CD4-positive, alpha-beta T cell treated with Interleukin-10 for 1 hour (primary cell): ENCODE measurements around the gene BACH2.
"Not testable (repeated sequence)": the region's sequence is repeated elsewhere in the genome, so short reads cannot be mapped to it uniquely, and the experiment has no call there.

ENCODE experiments used
- DNase-seq: peaks from one replicate; pipeline ENCODE4 v3.0.0-alpha.2; 2020

Gene BACH2

GRCh38 chr6:90296341-90297114 is at the start of gene BACH2:
TSS of gene BACH2 (minus strand) at chr6:90296843. CDS start at chr6:90008844, 287,999 bp downstream.
- DNase-seq, result peak; percentile 92

DNA sequence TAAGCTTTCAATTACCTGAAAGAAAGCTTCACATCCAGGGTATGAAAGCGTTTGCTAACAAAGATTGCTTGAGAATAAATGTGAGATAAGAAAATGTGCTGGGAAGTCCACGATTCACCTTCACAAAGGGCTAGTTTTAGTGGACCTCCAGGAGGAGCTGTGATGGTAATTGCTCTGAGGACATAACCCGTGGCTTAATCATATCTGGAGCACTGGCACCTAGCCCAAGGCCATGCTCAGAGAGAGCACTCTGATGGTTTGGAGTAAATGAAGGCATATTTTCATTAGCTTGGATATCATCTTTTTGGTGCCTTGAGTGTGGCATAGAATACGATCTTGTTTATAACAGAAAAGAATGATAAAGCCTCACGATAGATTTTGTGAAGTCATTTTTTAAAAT is 46.9 kb upstream of the BACH2 start:
- no peak for DNase-seq

DNA sequence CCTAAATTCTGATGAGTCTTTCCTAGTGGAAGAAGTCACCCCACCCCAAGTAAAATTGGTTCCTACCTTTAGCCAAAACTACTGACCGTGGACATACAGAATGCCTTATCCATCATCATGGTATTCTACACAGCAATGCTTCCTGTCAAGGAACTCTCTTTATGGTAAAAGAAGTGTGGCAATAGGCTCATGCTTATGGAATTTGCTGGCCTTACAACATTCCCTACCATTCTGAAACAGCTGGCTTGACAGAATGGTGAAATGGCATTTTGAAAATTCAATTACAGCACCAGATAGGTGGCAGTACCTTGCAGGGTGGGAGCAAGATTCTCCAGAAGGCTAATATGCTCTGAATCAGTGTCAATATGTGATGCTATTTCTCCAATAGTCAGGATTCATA is 41.8 kb upstream of the BACH2 start:
- no peak for DNase-seq

DNA sequence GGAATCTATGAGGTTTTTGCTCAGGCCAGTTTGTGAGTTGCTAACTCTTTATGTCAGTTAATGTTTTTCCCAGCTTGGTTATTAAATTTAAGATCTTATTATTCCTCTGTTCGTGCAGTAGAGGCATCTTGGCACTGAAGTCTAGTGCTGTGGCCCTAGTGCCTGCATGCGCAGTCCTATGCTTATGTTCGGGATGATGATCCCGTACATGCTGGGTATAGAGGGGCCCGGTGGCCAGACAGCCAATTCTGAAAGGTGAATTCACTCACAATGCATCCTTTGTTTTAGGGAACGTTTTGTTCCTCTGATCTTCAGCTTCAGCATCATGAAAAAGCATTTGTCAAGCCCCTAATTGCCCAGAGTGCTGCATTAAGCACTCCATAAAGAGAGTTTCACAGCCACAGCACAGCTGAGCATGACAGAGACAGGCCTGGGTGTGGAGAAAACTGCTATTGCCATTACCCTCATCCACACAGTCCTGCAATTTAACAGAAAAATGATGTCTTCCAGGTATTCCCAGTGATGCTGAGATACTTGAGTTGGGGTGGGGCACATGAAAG is 39.8 kb upstream of the BACH2 start:
- DNase-seq, result no peak

- DNase-seq, result no peak
Observed at GRCh38 chr6:90333928-90334327, 37.3 kb upstream of the BACH2 start.

DNA sequence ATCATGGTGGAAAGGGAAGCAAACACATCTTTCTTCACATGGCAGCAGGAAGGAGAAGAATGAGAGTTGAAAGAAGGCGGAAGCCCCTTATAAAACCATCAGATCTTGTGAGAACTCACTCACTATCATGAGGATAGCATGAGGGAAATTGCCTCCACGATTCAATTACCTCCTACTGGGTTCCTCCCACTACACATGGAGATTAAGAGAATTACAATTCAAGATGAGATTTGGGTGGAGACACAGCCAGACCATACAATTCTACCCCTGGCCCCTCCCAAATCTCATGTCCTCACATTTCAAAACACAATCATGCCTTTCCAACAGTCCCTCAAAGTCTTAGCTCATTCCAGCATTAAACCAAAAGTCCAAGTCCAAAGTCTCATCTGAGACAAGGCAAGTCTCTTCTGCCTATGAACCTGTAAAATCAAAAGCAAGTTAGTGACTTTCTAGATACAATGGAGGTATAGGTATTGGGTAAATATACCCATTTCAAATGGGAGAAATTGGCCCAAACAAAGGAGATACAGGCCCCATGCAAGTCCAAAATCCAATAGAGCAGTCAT is 36.4 kb upstream of the BACH2 start:
- not testable (repeated sequence) for DNase-seq

GRCh38 chr6:90329386-90330077 is 32.9 kb upstream of the BACH2 start:
- no peak for DNase-seq

DNA sequence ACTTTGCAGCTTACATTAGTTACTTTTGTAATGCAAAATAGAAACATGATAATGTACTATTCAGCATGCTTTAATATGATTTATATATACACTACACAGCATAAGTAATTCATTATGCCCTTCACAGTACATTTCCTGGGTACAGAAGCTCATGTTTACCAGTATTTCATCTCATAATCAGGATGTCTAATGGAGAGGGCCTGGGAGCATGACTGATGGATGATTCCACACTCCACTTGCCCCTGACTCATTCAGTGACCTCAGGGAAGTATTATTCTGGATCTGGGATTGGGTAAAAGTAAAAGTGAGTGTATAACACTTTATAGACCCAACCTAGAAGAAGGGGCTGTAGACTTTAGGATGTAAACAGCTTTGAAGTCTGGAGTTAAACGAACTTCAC is 31.4 kb upstream of the BACH2 start:
- no peak for DNase-seq

GRCh38 chr6:90326404-90327057 is 29.9 kb upstream of the BACH2 start:
- DNase-seq, result no peak

GRCh38 chr6:90323706-90324105 is 27.1 kb upstream of the BACH2 start:
- DNase-seq, result no peak

DNA sequence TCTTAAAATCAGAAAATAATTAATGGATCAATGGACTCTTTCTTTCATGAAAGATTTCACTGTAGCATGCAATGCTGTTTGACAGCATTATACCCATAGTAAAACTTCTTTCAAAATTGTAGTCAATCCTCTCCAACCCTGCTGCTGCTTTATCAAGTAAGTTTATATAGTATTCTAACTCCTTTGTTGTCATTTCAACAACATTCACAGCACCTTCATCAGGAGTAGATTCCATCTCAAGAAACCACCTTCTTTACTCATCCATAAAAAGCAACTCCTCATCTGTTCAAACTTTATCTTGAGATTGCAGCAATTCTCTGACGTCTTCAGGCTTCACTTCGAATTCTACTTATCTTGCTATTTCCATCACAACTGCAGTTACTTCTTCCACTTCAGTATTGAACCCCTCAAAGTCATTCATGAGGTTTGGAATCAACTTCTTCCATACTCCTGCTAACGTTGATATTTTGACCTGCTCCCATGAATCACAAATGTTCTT is 26.4 kb upstream of the BACH2 start:
- no peak for DNase-seq

DNA sequence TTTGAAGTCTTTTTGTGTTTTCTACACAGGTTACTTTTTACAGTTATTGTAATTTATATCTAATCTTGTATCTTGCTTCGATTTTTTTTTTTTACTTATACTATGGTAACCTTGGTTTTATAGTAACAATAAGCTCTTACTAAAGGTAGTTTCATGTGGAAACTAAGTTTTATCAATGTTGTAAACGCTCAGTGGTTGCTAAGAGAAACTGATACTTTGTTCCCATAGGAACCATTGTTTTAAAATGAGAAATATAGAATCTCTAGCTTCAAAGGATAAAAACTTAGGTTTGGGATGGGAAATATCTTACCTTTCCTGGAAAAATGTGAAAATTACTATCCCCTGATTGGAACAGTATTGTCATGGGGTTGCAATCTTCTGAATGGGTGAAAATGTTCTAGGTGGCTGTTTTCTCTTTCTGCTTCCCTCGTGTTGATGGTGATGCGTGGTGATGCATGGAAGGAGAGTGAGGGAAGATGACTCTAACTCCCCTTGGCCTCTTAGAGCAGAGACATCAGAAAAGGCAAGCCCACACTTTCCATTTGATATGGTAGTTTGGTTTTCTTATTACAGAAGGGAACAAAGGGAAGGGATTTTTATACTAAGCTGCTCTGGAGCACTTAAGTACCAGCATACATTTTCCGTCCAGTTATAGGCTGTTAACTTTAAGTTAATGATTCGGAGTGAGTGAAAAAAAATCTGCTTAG is 23.5 kb upstream of the BACH2 start:
- DNase-seq, result no peak

DNA sequence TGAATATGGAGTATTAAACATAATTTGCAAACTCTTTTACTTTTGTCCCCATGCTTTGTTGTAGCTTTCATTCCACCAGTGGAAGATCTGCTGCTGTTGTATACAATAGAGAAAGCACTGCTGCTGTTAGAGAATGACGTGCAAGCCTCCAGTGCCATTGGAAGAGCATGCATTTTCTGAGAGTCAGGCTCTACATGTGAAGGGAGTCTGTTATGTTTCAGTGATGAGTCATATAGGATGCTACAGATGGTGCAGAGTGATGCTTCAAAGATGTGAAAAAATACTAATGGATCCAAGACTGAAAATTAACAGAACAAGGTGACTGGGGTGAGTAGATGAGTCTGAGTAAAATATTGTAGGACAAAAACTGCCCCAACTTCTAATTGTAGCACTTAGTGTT is 22.4 kb upstream of the BACH2 start:
- no peak for DNase-seq

GRCh38 chr6:90315986-90316385 is 19.3 kb upstream of the BACH2 start:
- DNase-seq, result no peak

DNA sequence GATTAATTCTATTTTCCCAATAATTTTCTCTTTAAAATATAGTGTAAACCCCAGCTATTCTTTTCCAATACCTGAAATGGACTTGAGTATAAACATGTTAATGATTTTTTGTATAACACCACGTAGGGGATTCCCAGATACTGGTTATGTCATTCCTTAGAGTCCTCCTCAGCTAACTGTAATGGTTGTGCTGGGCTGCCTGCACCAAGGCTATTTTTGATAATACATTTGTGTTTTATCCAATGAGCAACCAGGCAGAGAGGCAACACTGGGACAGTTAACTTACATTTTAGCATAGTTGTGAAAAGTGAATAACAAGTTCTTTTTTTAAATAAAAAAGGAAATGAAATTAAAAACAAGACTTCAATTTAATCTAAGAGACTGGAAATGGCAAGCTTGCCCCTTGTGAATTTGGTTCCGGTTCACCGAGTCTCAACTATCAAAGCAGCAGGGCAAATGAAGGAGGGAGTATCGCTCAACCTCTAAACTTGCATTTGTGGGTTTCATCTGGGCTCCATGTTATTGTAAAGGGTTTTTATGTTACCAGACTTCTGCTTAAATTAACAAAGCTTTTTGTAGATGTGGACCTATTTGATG is 18.8 kb upstream of the BACH2 start:
- DNase-seq, result no peak

- no peak for DNase-seq
Observed at GRCh38 chr6:90314514-90314913, 17.9 kb upstream of the BACH2 start.

GRCh38 chr6:90311569-90311968 is 14.9 kb upstream of the BACH2 start:
- no peak for DNase-seq

GRCh38 chr6:90305800-90306448 is 9.3 kb upstream of the BACH2 start:
- no peak for DNase-seq

DNA sequence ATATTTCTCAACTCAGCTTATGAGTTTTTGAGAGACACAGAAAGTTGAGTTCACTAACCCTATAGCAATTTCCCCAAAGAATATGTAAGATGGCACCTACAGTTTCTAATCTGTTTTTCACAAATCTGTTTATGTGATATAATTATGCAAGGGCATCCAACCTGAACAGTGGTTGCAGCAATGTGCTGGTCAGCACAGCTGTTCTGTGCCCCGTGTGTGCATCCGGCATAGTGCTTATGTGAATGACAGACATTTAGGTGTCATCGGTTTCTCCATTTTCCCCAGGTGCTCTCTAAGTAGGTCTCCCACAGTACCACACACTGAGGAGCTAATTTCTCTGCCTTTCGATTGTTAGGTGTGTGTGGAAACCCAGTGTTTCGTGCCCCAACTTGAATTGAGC is 7.7 kb upstream of the BACH2 start:
- no peak for DNase-seq

- no peak for DNase-seq
Observed at GRCh38 chr6:90303039-90303438, 6.4 kb upstream of the BACH2 start.

- no peak for DNase-seq
Observed at GRCh38 chr6:90302320-90302719, 5.7 kb upstream of the BACH2 start.

DNA sequence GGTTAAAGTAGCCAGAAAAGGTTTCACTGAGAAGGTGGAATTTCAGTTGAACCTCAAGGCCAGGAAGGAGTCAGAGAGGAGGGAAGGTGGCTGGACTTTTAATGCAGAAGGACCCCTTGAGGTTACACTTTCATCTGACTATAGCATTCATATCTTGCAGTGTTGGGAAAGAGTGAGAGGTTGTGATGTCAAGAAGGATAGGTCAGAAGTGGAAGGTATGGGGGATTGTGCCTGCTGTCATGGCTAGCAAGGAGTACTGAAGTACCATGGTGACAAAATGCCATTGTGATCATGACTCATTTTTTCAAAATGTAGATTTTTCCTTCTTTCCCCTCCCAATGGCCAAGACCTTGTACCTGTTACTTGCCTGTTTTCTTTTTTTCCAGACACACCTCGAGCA is 5.2 kb upstream of the BACH2 start:
- DNase-seq, result no peak
